GM20000 (cell line): ENCODE data around the gene ANKZF1.

Experiments used
- DNase-seq: peaks from one replicate; pipeline ENCODE4 v3.0.0; 2012; ENCODE audit warnings: low spot score
- CTCF ChIP-seq: IDR thresholded peaks from 2 replicates; pipeline ENCODE4 v1.5.1; 2012; ENCODE audit warnings: mild to moderate bottlenecking, control low read depth; ENCODE audit errors: extremely low read depth, missing control alignments

ANKZF1 gene

GRCh38 chr2:219205981-219206327 is 23.7 kb upstream of the ANKZF1 start:
- TF ChIP-seq CTCF = no peak

GRCh38 chr2:219206328-219207133 is 23.1 kb upstream of the ANKZF1 start, which contains the start of gene ZFAND2B:
TSS of gene ZFAND2B (plus strand) at chr2:219206782. CDS start at chr2:219206988, 206 bp downstream.
- peak; percentile 100 for DNase-seq

More at GRCh38 chr2:219205981-219206327, 23.7 kb upstream of the ANKZF1 start:
- no peak for DNase-seq

DNA sequence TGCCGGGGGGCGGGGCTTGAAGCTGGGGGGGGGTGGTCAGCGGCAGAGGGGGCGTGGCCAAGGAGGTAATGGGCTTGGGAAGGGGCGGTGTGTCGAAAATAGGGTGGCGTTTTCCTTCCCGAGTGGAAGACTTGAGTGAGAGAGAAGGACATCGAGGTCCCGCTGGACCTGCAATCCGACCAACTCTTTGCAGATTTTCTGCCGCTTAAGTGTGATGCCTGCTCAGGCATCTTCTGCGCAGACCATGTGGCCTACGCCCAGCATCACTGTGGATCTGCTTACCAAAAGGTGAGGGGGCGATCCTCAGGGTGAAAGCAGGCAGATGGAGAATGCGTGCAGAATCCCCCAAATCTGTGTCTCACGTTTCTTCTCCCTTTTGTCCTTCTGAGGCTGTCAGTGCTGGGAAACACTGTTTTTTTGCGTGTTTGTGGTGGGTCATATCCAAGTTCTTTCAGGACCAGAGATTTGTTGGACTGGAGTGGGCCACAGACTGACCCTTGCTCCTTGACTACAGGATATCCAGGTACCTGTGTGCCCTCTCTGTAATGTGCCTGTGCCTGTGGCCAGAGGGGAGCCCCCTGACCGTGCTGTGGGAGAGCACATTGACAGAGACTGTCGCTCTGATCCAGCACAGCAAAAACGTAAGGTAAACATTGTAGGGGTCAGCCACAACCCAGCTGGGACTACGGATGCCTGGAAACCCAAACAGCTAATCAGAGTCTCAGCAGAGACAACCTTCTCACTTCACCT is 22.3 kb upstream of the ANKZF1 start:
- TF ChIP-seq CTCF = no peak
- DNase-seq = no peak

More at GRCh38 chr2:219206328-219207133, 23.1 kb upstream of the ANKZF1 start, which contains the start of gene ZFAND2B:
- TF ChIP-seq CTCF = no peak

DNA sequence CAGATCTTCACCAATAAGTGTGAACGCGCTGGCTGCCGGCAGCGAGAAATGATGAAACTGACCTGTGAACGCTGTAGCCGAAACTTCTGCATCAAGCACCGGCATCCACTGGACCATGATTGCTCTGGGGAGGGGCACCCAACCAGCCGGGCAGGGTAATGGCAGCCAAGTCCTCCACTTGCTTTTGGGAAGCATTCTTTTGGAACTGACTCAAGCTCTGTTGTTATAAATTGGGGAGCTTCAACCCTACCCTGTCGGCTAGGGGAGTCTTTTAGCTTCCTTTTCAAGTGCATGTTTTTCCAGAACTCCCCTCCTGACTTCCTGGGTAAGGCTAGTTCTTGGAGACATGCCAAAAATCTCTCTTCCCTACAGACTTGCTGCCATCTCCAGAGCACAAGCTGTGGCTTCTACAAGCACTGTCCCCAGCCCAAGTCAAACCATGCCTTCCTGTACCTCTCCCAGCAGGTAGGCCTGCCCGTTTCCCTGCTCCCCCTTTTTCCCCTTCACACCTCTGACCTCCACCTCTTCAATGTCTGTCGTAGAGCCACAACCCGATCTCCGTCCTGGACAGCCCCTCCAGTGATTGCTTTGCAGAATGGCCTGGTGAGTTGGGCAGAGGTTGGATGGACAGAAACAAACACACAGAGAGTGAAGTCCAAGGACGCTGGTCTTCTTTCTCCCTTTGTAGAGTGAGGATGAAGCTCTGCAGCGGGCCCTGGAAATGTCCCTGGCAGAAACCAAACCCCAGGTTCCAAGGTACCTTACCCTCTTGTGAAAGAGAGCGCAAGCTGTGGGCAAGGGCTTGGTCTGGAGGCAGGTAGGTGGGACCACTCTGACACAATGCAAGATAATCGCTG is 21.5 kb upstream of the ANKZF1 start:
- DNase-seq = no peak
- no peak for TF ChIP-seq CTCF

- no peak for TF ChIP-seq CTCF
- DNase-seq = no peak
Measured at GRCh38 chr2:219209236-219210195, 20.1 kb upstream of the ANKZF1 start.

GRCh38 chr2:219210196-219210885 is 19.3 kb upstream of the ANKZF1 start:
- DNase-seq = no peak
- no peak for TF ChIP-seq CTCF
